GM21737 (cell line): ENCODE results near the gene SVEP1.
"Not testable (repeated sequence)": the region's sequence is repeated elsewhere in the genome, so short reads cannot be mapped to it uniquely, and the experiment has no call there.

ENCODE experiments used
- ATAC-seq: cut with Tn5 transposase; IDR thresholded peaks from one replicate; pipeline ENCODE4 v1.9.1; 2021; ENCODE audit warnings: mild to moderate bottlenecking, moderate library complexity; ENCODE audit not compliant: unreplicated experiment

Gene SVEP1

DNA sequence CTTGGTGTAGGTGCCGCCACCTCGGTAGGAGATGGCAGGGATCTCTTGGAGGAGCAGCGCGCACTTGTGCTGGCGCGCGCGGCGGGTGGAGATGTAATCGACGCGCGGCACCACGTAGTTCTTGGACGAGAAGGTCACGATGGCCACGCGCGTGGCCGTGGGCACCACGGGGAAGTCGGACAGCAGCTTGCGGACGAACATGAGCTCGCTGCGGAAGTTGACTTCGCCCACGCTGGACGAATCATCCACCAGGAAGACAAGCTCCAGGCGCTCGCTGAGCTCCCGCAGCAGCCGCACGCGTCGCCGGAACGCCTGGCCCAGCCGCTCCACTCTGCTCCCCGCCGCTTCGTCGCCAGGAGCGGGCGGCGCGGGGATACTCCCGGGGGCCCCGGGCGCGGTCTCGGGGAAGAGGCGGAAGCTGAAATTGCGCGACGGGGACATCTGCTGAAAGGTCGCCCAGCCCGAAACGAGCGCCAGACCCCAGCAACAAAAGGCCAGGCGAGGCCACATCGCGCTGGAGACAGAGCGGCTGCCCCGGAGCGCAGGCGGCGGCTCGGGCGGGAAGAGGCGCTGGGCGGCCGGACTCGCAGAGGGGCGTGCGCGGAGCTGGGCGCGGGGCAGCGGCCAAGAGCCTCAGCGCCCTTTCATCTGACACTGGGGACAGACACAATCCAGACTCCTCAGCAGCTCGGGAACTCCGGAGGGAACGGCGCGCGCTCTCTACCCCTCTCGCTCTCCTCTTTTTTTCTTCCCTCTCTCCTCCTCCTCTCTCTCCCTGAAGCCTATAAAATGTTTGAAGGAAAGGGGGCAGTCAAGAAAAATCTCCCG, at the start of gene SVEP1:
SVEP1 (minus strand) TSS at position 708 of the 828 bp plus-strand sequence; CDS start at position 510, 198 bp downstream.
- ATAC-seq: no peak

DNA sequence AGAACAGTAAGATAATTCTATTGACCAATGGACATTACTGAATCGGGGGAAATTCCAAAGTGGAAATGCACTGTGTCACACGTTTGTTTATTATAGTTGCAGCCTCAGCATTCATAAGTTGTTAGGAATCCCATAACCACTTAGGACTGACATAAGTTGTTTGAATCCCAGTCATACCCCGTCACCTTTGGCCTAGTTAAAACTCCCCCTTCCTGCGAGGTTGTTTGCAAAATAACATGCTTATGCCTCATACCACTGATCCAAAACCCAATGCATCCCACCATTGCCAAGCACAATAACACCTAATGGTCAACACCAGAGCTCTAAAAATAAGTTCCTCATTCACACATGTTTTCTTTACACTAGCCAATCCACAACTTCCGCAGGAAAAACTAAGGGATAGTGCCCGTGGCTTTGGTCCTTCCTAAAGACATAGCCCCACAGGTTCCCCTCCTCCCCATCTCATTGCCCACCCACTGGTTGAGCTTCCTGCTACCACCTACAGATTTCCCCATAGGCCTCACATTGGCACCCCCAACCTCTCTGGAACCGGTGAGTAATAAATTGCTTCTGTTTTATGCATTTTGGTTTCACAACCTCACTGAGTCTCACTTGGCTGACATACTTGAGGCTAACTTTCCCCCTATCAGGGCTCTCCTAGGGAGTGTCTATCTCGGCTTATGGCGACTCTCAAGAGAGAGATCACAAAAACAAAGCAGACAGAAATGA, 46.7 kb upstream of the SVEP1 start:
- ATAC-seq: peak; percentile 89

DNA sequence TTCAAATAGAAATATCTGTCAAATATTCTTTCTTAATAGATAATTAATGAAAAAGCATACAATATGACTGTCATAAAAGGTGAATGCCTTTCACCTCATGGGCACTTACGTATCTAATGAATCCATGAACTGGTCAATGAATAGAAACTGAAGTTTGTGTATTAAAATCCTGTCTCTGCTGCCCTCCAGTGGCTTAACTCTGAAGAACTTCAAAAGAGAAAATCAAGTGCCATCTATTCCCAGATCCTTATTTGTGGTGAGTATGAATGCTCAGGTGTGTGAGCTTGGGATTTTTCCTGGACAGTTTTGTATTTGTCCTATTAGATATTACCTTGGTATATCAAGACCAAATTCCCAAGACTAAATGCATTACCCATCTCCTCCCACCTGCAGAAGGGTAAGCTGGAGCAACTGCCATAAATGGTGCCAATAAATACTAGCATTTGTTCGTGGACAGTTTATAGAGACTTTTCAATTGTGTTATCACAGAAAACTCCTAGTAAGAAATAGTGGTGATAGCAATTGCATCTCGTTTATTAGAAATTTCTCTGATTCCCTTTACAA, 44.0 kb upstream of the SVEP1 start:
- ATAC-seq: no peak

DNA sequence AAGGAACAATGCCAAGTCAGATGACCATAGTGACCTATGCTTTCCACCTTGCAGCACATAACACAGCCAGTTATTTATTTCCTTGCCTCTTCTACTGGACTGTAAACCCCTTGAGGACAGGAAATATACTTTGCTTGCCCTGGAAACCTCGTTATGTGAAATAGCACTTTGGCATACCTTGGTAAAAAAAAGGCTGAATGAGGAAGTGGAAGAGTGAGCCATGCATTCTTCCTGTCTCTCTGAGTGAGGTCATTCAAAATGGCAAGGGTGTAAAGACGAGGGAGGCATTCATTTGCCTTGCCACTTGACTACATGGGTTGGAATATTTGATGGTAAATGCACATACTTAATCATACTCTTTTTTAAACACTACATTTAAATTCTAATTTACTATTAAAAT, 42.8 kb upstream of the SVEP1 start:
- ATAC-seq: no peak

DNA sequence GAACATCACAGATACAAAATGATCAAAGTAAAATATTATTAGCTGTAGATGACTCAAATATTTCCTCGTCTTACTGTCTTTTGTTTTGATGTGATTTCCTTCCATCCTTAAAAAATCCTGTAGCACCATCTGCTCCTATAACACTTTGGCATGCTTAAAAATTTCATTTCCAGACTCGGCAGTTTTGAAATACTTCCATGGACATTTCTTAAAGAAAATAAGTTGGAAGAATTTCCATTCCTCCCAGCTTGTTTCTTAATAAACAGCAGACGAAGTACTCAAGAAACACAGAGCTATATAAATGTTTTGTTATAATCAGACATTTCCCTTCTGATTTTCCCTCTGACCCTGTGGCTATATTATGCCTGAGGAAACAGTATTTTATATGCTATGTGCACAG, 41.2 kb upstream of the SVEP1 start:
- ATAC-seq: no peak

DNA sequence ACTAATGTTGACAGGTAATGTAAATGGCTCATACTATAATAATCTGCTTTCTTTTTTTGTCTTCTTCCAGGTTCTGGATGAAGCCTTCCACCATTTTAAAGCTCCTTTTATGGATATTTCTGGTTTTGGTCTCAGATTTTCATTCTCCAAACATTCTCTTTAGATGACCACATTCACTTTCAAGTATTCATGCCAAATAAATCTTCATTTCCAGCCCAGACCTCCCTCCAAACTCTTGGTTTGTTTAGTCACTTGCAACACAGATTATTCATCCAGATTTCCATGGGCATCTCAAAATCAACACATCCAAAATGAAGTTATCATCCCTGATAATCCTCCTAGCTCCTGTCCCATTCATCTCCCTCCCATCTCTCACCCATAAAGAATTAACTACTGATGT, 40.3 kb upstream of the SVEP1 start:
- no peak for ATAC-seq

DNA sequence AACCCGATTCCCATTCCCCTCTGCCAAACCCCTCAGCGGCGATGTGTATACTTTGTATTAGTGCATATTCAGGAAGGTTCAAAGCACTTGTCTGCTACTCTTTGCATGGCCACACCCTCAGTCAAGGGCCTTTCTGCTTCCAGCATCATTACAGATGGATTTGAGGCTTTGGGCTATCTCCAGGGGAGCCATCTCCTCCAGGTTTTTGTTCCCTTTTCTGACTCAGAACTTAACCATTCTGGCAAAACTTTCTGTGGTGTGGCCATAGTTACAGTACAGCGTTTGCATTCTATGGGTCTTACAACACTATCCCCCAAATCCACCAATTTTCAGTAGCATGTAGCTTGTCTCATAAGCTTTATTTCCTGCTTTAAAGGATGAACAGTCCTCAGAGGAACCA, 36.0 kb upstream of the SVEP1 start:
- ATAC-seq: no peak

DNA sequence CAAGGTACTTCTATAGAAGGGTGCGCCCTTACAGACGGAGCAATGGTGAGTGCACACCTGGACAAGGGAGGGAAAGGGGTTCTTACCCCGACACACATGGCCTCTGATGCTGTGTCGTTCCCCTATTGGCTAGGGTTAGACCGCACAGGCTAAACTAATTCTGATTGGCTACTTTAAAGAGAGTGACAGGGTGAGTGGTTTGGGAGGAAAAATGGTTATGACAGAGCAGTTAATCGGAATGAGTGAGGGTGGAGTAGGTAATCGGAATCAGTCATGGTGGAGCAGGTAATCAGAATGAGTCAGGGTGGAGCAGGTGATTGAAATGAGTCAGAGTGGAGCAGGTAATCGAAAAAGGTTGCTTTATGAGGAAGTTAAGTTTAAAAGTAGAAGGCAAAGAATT, 35.0 kb upstream of the SVEP1 start:
- not testable (repeated sequence) for ATAC-seq

DNA sequence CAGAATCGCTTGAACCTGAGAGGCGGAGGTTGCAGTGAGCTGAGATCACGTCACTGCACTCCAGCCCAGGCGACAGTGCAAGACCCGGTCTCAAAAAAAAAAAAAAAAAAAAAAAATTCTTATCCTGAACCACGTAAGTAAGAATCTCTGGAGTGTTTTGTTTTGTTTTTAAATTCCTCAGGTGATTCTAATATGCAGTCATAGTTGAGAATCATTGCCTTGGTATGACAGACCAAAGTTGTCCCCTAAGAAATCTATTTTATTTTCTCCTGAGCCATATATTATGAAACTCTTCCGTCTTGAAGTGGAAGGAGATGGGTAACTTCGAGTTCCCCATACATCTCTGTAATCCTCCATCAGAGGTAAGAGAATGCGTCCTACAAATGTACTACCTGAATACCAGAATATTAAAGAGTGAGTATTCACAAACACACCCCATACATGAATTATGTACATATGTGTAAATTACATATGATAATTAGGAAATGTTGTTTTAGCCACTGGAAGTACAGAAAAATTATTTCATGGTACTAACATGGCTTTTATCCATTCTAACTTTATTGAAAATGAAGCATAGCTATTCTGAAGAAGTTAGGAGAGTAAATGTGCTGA, 26.7 kb upstream of the SVEP1 start:
- ATAC-seq: no peak

DNA sequence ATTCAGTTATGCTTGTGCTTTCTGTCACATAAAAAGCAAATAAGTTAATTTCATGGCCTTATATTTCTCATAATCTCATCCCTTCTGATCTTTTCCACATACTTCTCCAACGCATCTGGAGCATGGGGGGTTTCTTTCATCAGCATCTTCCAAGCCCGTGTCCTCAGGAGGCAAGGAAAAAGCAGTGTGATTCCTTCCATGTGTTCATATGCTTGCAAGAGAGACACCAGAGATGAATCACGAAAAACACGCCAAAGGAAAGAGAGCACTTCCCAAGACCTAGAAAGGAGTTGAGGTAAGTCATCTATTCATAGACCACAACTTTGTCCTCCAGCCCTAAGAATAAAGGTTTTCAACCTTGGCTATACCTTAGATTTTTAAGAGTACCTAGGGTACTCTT, 26.0 kb upstream of the SVEP1 start:
- ATAC-seq: no peak

DNA sequence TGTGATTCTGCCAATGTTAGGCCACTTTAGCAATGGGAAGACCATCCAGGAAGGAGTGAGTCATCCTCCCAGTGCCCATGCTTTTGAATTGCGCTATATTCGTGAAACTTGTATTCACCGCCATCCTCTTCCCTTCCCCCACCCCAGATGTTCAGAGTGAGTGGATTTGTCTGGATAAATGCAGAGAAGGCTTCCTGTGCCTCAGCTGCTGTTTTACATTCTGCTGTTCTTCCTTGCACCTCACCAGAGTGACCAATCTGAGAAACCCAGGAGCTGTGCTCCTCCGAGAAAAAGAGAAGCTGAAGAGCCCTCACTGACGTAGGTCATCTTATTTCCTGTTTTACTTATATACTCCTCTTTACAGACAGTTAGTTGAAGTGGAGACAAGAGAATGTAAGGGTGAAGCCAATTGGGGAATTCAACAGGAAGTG, 24.6 kb upstream of the SVEP1 start:
- ATAC-seq: no peak

DNA sequence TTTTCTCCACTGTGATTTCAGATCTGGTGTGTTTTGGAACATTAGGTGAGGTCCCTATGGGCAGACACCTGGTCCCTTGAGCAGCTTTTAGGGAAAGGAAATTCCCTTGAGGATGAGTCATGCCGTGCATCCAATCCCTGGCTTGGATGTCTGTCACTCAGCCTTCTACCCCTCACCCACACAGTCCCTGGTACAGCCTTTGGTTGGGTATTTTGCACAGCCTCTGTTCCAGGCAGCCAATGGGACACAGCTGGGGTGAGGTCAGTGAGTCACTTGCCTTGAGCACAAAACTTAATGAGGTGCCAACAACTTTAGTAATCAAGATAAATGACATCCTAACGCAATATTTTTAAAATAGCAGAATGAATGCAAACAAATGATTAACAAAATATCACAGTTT, 22.7 kb upstream of the SVEP1 start:
- ATAC-seq: no peak

DNA sequence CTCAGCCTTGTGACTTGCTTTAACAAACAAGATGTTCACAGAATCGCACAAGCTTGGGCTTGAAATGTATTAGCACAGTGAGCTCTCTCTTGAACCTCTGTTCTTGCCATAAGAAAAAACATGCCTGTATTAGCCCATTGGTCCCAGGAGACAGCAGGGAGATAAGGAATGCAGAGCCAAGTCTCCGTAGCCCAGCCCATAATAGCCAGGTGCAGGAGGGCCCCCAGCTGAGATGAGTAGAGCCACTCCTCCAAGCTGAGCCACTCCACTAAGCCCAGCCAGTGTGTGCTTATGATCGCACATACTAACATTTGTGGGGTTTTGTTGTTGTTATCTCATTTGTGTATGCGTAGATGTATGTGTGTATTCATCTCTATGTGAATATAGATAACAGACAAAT, 21.6 kb upstream of the SVEP1 start:
- no peak for ATAC-seq

DNA sequence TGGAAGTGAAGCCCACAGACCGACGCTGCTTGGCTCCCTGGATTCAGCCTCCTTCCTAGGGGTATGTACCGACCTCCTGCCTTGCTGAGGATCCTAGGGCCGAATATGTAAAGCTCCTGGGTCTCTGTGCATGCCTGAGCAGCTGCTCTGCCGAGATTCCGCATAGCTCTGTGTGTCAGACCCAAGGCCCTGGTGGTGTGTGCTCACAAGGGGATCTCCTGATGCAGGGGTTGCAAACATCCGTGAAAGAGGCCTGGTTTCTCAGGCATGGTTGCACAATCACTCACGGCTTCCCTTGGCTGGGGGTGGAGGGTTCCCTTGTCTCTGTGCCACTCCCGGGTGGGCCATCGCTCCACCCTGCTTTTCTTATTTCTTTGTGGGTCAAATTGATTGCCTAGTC, 19.9 kb upstream of the SVEP1 start:
- ATAC-seq: no peak

DNA sequence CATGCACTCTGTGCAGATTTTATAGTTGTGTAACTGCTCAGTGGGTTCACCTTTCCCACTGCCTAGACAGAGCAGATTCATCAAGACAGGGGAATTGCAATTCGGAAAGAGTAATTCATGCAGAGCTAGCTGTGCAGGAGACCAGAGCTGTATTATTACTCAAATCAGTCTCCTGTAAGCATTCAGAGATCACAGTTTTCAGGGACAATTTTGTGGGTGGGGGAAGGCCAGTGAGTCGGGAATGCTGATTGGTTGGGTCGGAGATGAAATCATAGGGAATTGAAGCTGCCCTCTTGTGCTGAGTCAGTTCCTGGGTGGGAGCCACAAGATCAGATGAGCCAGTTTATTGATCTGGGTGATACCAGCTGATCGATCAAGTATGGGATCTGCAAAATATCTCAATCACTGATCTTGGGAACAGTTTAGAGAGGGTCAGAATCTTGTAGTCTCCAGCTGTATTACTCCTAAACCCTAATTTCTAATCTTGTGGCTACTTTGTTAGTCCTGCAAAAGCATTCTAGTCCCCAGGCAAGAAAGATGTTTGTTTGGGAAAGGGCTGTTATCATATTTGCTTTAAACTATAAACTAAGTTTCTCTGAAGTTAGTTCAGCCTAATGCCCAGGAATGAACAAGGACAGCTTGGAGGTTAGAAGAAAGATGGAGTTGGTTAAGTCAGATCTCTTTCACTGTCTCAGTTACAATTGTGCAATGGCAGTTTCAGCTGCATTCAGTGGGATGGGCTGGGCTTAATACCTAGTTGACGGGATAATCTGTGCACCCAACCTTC, 12.7 kb upstream of the SVEP1 start:
- no peak for ATAC-seq

DNA sequence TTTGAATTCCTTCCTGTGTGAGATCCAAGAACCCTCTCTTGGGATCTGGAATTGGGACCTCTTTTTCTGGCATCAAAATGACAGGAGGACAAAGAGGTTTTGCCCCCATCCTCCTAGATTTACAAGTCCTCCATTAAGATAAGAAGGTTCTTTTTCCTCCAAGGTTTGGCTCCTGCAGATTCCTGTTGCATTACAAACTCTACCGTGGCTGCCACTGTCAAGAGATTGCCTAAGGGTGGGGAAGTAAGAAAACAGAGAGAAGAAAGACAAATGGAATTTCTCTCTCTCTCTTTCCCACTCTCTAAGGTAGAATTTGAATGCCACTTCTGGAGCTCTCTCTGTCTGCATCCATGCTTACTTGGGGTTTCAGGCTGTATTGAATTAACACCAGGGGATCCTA, 12.0 kb upstream of the SVEP1 start:
- ATAC-seq: no peak

DNA sequence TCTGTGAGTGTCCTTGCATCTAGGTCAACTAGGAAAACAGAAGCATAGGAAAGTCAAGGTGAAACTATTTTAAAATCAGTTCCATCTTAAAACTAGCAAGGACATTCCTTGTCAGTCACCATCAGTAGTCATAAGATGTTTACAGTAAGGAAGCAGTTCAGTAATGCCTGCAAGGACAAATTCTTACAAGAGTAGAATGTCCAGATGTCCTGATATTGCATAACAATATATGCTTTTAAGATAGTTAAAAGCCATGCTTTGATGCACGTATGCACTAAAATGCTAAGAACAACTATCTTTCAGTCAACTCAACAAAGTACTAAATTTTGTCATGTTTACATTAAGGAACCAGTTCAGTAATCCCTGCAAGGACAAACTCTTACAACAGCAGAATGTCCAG, 11.3 kb upstream of the SVEP1 start:
- ATAC-seq: no peak

DNA sequence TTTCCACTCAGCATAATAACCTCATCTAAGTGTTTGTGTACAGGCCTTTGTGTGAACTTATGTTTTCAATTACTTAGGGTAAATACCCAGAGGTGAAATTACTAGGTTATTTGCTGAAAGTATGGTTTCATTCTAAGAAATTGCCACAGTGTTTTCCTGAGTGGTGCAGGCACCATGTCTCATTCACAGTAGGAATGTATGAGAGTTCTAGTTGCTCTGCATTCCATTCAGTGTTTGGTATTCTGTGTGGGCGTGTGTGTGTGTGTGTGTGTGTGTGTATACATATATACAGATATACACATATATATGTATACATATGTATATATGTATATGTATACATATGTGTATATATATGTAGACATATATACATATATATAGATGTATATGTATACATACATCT, 8.8 kb upstream of the SVEP1 start:
- no peak for ATAC-seq

DNA sequence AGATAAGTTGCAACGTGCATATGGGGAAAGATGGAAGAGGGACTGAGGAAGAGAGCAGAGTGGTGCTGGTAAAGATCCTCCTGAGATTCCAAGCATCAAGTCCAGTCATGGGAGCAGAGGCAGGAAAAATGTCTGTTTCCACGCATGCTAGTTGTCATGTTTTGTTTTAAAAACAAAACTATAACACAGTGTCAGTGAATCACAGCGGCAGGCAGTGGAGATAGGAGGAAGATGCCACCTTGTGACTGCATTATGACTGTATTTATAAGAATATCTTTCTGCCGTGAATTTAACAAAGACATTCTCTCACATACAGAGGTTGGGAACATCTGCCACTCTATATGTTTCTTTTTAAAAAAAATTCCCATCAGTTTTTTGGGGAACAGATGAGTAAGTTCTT, 3.7 kb upstream of the SVEP1 start:
- no peak for ATAC-seq

DNA sequence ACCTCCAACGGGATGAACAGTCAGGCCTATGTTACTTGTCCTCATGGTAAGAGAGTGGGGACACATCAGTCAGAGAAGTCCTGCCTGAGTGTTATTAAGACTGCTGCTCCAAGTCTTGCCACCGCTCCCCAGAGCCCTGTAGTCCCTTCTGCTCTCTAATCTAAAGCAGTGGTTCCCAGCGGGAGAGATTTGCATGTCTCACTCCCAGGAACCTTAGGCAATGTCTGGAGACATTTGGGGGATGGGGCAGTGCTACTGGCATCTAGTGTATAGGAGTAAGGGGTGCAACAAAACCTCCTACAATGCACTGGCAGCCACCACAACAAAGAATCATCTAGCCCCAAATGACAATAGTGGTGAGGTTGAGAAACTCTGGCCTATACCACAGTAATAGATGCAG, 2.6 kb upstream of the SVEP1 start:
- ATAC-seq: no peak

DNA sequence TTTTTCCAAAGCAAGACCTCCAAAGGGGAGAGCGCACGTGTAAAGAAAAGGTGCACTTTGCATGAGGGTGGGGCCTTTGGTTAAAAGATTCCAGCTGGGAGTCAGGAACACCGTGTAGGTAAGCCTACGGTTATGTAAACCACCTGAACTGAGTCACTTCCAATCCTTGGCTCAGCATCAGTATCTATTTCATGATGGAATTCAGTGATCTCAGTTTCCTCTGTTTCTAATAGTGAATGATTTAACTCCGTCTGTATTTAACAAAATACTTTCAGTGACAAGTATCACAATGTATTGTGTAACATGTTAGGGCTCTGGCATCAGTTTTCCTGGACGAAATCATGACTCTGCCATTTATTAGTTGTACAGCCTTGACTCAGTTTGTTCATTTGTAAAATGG, 1.3 kb upstream of the SVEP1 start:
- no peak for ATAC-seq
